Measurements from ENCODE around the gene SULT1C2. TPM values are rescaled to one million over a fixed set of nuclear protein-coding genes. Genes with fewer than 3 reads are reported as not detected.

Gene SULT1C2
- polyA plus RNA-seq, 4 donors: 2.7 to 252 (median 4.9) TPM; not detected in 1

GRCh38 chr2:108316461-108317258, 28.0 kb downstream of the SULT1C2 start:
- Histone ChIP-seq H3K36me3 (ENCODE audit: control insufficient read depth in 3 of 3, insufficient read depth in 2 of 3, low read depth in 1 of 3, low read length in 3 of 3) (peaks cover 0 to 7% (median 0%) of the 10 kb centered on the region in 3 donors), H3K27ac (ENCODE audit: low read depth in 1 of 3, low read length in 2 of 3) (peak overlapping the region in 1 of 3 donors; percentile 47), H3K9me3 (ENCODE audit: control insufficient read depth in 2 of 2, insufficient read depth in 1 of 2, low read depth in 1 of 2, low read length in 1 of 2) (peaks cover 0 to 5% of the 10 kb centered on the region in 2 donors), H3K4me3 (ENCODE audit: low read depth in 1 of 3, low read length in 3 of 3) (no peak overlapping the region), H3K27me3 (ENCODE audit: control insufficient read depth in 3 of 3, insufficient read depth in 3 of 3, low read length in 3 of 3) (no peaks in the 10 kb centered on the region), H3K4me1 (ENCODE audit: control insufficient read depth in 3 of 3, insufficient read depth in 2 of 3, low read depth in 1 of 3, low read length in 2 of 3) (peaks cover 0 to 33% (median 0%) of the 10 kb centered on the region in 3 donors)
- DNase-seq (no peak), FAIRE-seq (no peak)
- 53 to 64% (median 58%) methylated on average over 13 of the region's 13 CpGs for WGBS, 3 donors

- FAIRE-seq (no peak), DNase-seq (no peak)
- peaks cover 0 to 9% (median 0%) of the 10 kb centered on the region in 3 donors for H3K4me1 ChIP-seq (ENCODE audit: control insufficient read depth in 3 of 3, insufficient read depth in 2 of 3, low read depth in 1 of 3, low read length in 2 of 3)
- no peaks in the 10 kb centered on the region for H3K27me3 ChIP-seq (ENCODE audit: control insufficient read depth in 3 of 3, insufficient read depth in 3 of 3, low read length in 3 of 3)
- H3K4me3 ChIP-seq (ENCODE audit: low read depth in 1 of 3, low read length in 3 of 3): no peak overlapping the region
- WGBS, 3 donors: 90 to 92% (median 92%) methylated on average over 6 of the region's 6 CpGs
- no peak overlapping the region for H3K27ac ChIP-seq (ENCODE audit: low read depth in 1 of 3, low read length in 2 of 3)
- H3K9me3 ChIP-seq (ENCODE audit: control insufficient read depth in 2 of 2, insufficient read depth in 1 of 2, low read depth in 1 of 2, low read length in 1 of 2): no peaks in the 10 kb centered on the region
- H3K36me3 ChIP-seq (ENCODE audit: control insufficient read depth in 3 of 3, insufficient read depth in 2 of 3, low read depth in 1 of 3, low read length in 3 of 3): peaks cover 0 to 2% (median 0%) of the 10 kb centered on the region in 3 donors
Observed at GRCh38 chr2:108320326-108320922, 31.7 kb downstream of the SULT1C2 start.

- Histone ChIP-seq H3K27ac (ENCODE audit: low read depth in 1 of 3, low read length in 2 of 3) (no peak overlapping the region), H3K9me3 (ENCODE audit: control insufficient read depth in 2 of 2, insufficient read depth in 1 of 2, low read depth in 1 of 2, low read length in 1 of 2) (no peaks in the 10 kb centered on the region), H3K36me3 (ENCODE audit: control insufficient read depth in 3 of 3, insufficient read depth in 2 of 3, low read depth in 1 of 3, low read length in 3 of 3) (peaks cover 0 to 2% (median 0%) of the 10 kb centered on the region in 3 donors), H3K4me1 (ENCODE audit: control insufficient read depth in 3 of 3, insufficient read depth in 2 of 3, low read depth in 1 of 3, low read length in 2 of 3) (no peaks in the 10 kb centered on the region), H3K27me3 (ENCODE audit: control insufficient read depth in 3 of 3, insufficient read depth in 3 of 3, low read length in 3 of 3) (no peaks in the 10 kb centered on the region), H3K4me3 (ENCODE audit: low read depth in 1 of 3, low read length in 3 of 3) (no peak overlapping the region)
- no peak for FAIRE-seq
- DNase-seq: no peak
- WGBS, 3 donors: 79 to 90% (median 87%) methylated on average over 5 of the region's 5 CpGs
Observed at GRCh38 chr2:108323619-108324018, 34.9 kb downstream of the SULT1C2 start.

- no peak overlapping the region for H3K4me3 ChIP-seq (ENCODE audit: low read depth in 1 of 3, low read length in 3 of 3)
- 72 to 82% (median 78%) methylated on average over 2 of the region's 2 CpGs for WGBS, 3 donors
- H3K36me3 ChIP-seq (ENCODE audit: control insufficient read depth in 3 of 3, insufficient read depth in 2 of 3, low read depth in 1 of 3, low read length in 3 of 3): peaks cover 0 to 2% (median 0%) of the 10 kb centered on the region in 3 donors
- H3K27me3 ChIP-seq (ENCODE audit: control insufficient read depth in 3 of 3, insufficient read depth in 3 of 3, low read length in 3 of 3): no peaks in the 10 kb centered on the region
- FAIRE-seq (no peak), DNase-seq (no peak)
- no peaks in the 10 kb centered on the region for H3K4me1 ChIP-seq (ENCODE audit: control insufficient read depth in 3 of 3, insufficient read depth in 2 of 3, low read depth in 1 of 3, low read length in 2 of 3)
- no peaks in the 10 kb centered on the region for H3K9me3 ChIP-seq (ENCODE audit: control insufficient read depth in 2 of 2, insufficient read depth in 1 of 2, low read depth in 1 of 2, low read length in 1 of 2)
- H3K27ac ChIP-seq (ENCODE audit: low read depth in 1 of 3, low read length in 2 of 3): no peak overlapping the region
Observed at GRCh38 chr2:108324531-108325255, 36.0 kb downstream of the SULT1C2 start.

- 67 to 80% (median 78%) methylated on average over 2 of the region's 2 CpGs for WGBS, 3 donors
- DNase-seq (no peak), FAIRE-seq (no peak)
- Histone ChIP-seq H3K4me3 (ENCODE audit: low read depth in 1 of 3, low read length in 3 of 3) (no peak overlapping the region), H3K27me3 (ENCODE audit: control insufficient read depth in 3 of 3, insufficient read depth in 3 of 3, low read length in 3 of 3) (no peaks in the 10 kb centered on the region), H3K36me3 (ENCODE audit: control insufficient read depth in 3 of 3, insufficient read depth in 2 of 3, low read depth in 1 of 3, low read length in 3 of 3) (peaks cover 0 to 2% (median 0%) of the 10 kb centered on the region in 3 donors), H3K4me1 (ENCODE audit: control insufficient read depth in 3 of 3, insufficient read depth in 2 of 3, low read depth in 1 of 3, low read length in 2 of 3) (no peaks in the 10 kb centered on the region), H3K27ac (ENCODE audit: low read depth in 1 of 3, low read length in 2 of 3) (no peak overlapping the region), H3K9me3 (ENCODE audit: control insufficient read depth in 2 of 2, insufficient read depth in 1 of 2, low read depth in 1 of 2, low read length in 1 of 2) (no peaks in the 10 kb centered on the region)
Observed at GRCh38 chr2:108325756-108326155, 37.1 kb downstream of the SULT1C2 start.

- 88 to 95% (median 93%) methylated on average over 2 of the region's 2 CpGs for WGBS, 3 donors
- H3K27ac ChIP-seq (ENCODE audit: low read depth in 1 of 3, low read length in 2 of 3): no peak overlapping the region
- no peak overlapping the region for H3K4me3 ChIP-seq (ENCODE audit: low read depth in 1 of 3, low read length in 3 of 3)
- DNase-seq: no peak
- no peak for FAIRE-seq
- no peaks in the 10 kb centered on the region for H3K9me3 ChIP-seq (ENCODE audit: control insufficient read depth in 2 of 2, insufficient read depth in 1 of 2, low read depth in 1 of 2, low read length in 1 of 2)
- no peaks in the 10 kb centered on the region for H3K27me3 ChIP-seq (ENCODE audit: control insufficient read depth in 3 of 3, insufficient read depth in 3 of 3, low read length in 3 of 3)
- no peaks in the 10 kb centered on the region for H3K4me1 ChIP-seq (ENCODE audit: control insufficient read depth in 3 of 3, insufficient read depth in 2 of 3, low read depth in 1 of 3, low read length in 2 of 3)
- H3K36me3 ChIP-seq (ENCODE audit: control insufficient read depth in 3 of 3, insufficient read depth in 2 of 3, low read depth in 1 of 3, low read length in 3 of 3): no peaks in the 10 kb centered on the region
Observed at GRCh38 chr2:108329771-108330170, 41.1 kb downstream of the SULT1C2 start.

GRCh38 chr2:108330979-108331378, 42.3 kb downstream of the SULT1C2 start:
- H3K36me3 ChIP-seq (ENCODE audit: control insufficient read depth in 3 of 3, insufficient read depth in 2 of 3, low read depth in 1 of 3, low read length in 3 of 3): no peaks in the 10 kb centered on the region
- H3K4me1 ChIP-seq (ENCODE audit: control insufficient read depth in 3 of 3, insufficient read depth in 2 of 3, low read depth in 1 of 3, low read length in 2 of 3): no peaks in the 10 kb centered on the region
- H3K27ac ChIP-seq (ENCODE audit: low read depth in 1 of 3, low read length in 2 of 3): no peak overlapping the region
- DNase-seq: no peak
- no peak for FAIRE-seq
- H3K4me3 ChIP-seq (ENCODE audit: low read depth in 1 of 3, low read length in 3 of 3): no peak overlapping the region
- no peaks in the 10 kb centered on the region for H3K9me3 ChIP-seq (ENCODE audit: control insufficient read depth in 2 of 2, insufficient read depth in 1 of 2, low read depth in 1 of 2, low read length in 1 of 2)
- WGBS, 3 donors: 39 to 81% (median 68%) methylated on average over 3 of the region's 3 CpGs
- no peaks in the 10 kb centered on the region for H3K27me3 ChIP-seq (ENCODE audit: control insufficient read depth in 3 of 3, insufficient read depth in 3 of 3, low read length in 3 of 3)

GRCh38 chr2:108345951-108346350, 57.3 kb downstream of the SULT1C2 start:
- Histone ChIP-seq H3K27ac (ENCODE audit: low read depth in 1 of 3, low read length in 2 of 3) (no peak overlapping the region), H3K9me3 (ENCODE audit: control insufficient read depth in 2 of 2, insufficient read depth in 1 of 2, low read depth in 1 of 2, low read length in 1 of 2) (no peaks in the 10 kb centered on the region), H3K27me3 (ENCODE audit: control insufficient read depth in 3 of 3, insufficient read depth in 3 of 3, low read length in 3 of 3) (no peaks in the 10 kb centered on the region), H3K4me1 (ENCODE audit: control insufficient read depth in 3 of 3, insufficient read depth in 2 of 3, low read depth in 1 of 3, low read length in 2 of 3) (no peaks in the 10 kb centered on the region), H3K36me3 (ENCODE audit: control insufficient read depth in 3 of 3, insufficient read depth in 2 of 3, low read depth in 1 of 3, low read length in 3 of 3) (peaks cover 0 to 6% (median 0%) of the 10 kb centered on the region in 3 donors), H3K4me3 (ENCODE audit: low read depth in 1 of 3, low read length in 3 of 3) (no peak overlapping the region)
- FAIRE-seq (no peak), DNase-seq (peak in 1 of 2 donors; percentile 20)
- WGBS, 3 donors: 9 to 48% (median 18%) methylated on average over 3 of the region's 3 CpGs
